Measurements from ENCODE around the gene ACTR1A. TPM values are rescaled to one million over a fixed set of nuclear protein-coding genes. Genes with fewer than 3 reads are reported as not detected.

Gene ACTR1A
- total RNA-seq, 1 experiment from 2014 or later, result 147 TPM

DNA sequence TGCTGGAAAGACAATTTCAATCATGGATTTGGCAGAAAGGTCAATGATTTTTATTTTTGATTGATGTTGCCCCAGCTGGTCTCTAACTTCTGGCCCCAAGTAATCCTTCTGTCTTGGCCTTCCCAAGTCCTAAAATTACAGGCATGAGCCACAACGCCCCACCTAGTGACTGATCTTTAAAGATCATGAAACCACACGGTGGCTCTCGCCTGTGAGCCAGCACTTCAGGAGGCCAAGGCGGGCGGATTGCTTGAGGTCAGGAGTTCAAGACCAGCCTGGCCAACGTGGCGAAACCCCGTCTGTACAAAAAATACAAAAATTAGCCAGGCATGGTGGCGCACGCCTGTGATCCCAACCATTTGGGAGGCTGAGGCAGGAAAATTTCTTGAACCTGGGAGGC, 38.5 kb downstream of the ACTR1A start:
- Histone ChIP-seq H3K27me3 (ENCODE audit: control insufficient read depth, insufficient read depth, low read length) (no peaks in the 10 kb centered on the region), H3K9me3 (ENCODE audit: control insufficient read depth, insufficient read depth, low read depth, low read length) (no peaks in the 10 kb centered on the region), H3K4me3 (ENCODE audit: low read depth in 2 of 2, low read length in 2 of 2) (no peak overlapping the region), H3K27ac (ENCODE audit: low read length) (no peak overlapping the region), H3K36me3 (ENCODE audit: control insufficient read depth, insufficient read depth, low read length) (peaks cover 3% of the 10 kb centered on the region; the same call in 1 of the 2 replicates), H3K4me1 (ENCODE audit: control insufficient read depth, insufficient read depth, low read length) (peaks cover 23% of the 10 kb centered on the region)
- BruUV-seq (replicated peaks), result no TSS peak
- TF ChIP-seq SIN3A (IDR thresholded peaks at IDR 0.05; ENCODE audit: borderline replicate concordance, insufficient read depth, low read depth, low read length) (no peak), POLR2AphosphoS5 (IDR thresholded peaks at IDR 0.05; ENCODE audit: low read depth, low read length) (no peak), TCF7L2 (IDR thresholded peaks at IDR 0.05; ENCODE audit: low read depth, low read length) (no peak)
- TF ChIP-seq, protein P1, sequence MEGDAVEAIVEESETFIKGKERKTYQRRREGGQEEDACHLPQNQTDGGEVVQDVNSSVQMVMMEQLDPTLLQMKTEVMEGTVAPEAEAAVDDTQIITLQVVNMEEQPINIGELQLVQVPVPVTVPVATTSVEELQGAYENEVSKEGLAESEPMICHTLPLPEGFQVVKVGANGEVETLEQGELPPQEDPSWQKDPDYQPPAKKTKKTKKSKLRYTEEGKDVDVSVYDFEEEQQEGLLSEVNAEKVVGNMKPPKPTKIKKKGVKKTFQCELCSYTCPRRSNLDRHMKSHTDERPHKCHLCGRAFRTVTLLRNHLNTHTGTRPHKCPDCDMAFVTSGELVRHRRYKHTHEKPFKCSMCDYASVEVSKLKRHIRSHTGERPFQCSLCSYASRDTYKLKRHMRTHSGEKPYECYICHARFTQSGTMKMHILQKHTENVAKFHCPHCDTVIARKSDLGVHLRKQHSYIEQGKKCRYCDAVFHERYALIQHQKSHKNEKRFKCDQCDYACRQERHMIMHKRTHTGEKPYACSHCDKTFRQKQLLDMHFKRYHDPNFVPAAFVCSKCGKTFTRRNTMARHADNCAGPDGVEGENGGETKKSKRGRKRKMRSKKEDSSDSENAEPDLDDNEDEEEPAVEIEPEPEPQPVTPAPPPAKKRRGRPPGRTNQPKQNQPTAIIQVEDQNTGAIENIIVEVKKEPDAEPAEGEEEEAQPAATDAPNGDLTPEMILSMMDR (IDR thresholded peaks at IDR 0.05), result no peak
- TF ChIP-seq, protein P2, sequence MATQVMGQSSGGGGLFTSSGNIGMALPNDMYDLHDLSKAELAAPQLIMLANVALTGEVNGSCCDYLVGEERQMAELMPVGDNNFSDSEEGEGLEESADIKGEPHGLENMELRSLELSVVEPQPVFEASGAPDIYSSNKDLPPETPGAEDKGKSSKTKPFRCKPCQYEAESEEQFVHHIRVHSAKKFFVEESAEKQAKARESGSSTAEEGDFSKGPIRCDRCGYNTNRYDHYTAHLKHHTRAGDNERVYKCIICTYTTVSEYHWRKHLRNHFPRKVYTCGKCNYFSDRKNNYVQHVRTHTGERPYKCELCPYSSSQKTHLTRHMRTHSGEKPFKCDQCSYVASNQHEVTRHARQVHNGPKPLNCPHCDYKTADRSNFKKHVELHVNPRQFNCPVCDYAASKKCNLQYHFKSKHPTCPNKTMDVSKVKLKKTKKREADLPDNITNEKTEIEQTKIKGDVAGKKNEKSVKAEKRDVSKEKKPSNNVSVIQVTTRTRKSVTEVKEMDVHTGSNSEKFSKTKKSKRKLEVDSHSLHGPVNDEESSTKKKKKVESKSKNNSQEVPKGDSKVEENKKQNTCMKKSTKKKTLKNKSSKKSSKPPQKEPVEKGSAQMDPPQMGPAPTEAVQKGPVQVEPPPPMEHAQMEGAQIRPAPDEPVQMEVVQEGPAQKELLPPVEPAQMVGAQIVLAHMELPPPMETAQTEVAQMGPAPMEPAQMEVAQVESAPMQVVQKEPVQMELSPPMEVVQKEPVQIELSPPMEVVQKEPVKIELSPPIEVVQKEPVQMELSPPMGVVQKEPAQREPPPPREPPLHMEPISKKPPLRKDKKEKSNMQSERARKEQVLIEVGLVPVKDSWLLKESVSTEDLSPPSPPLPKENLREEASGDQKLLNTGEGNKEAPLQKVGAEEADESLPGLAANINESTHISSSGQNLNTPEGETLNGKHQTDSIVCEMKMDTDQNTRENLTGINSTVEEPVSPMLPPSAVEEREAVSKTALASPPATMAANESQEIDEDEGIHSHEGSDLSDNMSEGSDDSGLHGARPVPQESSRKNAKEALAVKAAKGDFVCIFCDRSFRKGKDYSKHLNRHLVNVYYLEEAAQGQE (IDR thresholded peaks at IDR 0.05; ENCODE audit: insufficient read depth in 1 of 2, low read depth in 2 of 2, low read length in 1 of 2), result no peak
- intact Hi-C loops (cut with micrococcal nuclease; ENCODE audit: unreplicated experiment) (no loop called here), in situ Hi-C loops (cut with HindIII; ENCODE audit: low pct_unique_long_range_greater_than_20kb, low sequenced_read_pairs) (no loop called here)
- DNase-seq (ENCODE audit: low read depth, low spot score), result no peak
- no peak for ATAC-seq
- CTCF ChIA-PET, result no interaction called here
- POLR2A ChIA-PET, result no interaction called here

DNA sequence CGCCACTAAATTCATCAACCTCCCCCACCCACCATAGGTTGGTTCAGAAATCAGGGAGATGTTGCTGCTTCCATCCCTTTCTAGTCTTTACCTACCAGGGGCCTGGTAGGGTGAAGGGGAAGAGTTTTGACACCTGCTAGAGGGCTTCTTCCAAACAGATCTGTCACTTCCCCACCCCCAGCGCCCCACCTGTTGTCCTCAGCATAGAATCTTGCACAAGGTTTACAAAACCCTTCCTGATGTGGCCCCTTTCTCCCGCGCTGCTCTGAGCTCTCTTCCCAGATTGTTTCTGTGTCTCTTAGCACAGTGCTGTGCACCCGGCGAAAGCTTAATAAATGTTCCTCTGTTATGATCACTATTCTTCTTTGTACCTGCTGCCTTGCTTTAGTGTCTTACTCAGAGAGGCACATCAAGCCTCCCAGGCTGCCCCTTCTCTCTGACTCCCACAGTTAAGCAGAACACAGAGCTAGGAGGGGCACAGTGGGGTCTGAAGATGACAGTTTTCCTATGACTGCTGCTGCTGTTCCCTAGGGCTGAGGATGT, 39.9 kb downstream of the ACTR1A start:
- Histone ChIP-seq H3K36me3 (ENCODE audit: control insufficient read depth, insufficient read depth, low read length) (peaks cover 3% of the 10 kb centered on the region; the same call in 1 of the 2 replicates), H3K27me3 (ENCODE audit: control insufficient read depth, insufficient read depth, low read length) (no peaks in the 10 kb centered on the region), H3K4me1 (ENCODE audit: control insufficient read depth, insufficient read depth, low read length) (peaks cover 23% of the 10 kb centered on the region), H3K9me3 (ENCODE audit: control insufficient read depth, insufficient read depth, low read depth, low read length) (no peaks in the 10 kb centered on the region), H3K4me3 (ENCODE audit: low read depth in 2 of 2, low read length in 2 of 2) (peak overlapping the region; percentile 14 to 35; a peak in 3 of 4 replicates), H3K27ac (ENCODE audit: low read length) (no peak overlapping the region)
- TF ChIP-seq, protein P1 (IDR thresholded peaks at IDR 0.05), result no peak
- TF ChIP-seq POLR2AphosphoS5 (IDR thresholded peaks at IDR 0.05; ENCODE audit: low read depth, low read length) (no peak), TCF7L2 (IDR thresholded peaks at IDR 0.05; ENCODE audit: low read depth, low read length) (no peak), SIN3A (IDR thresholded peaks at IDR 0.05; ENCODE audit: borderline replicate concordance, insufficient read depth, low read depth, low read length) (no peak)
- TF ChIP-seq, protein P2 (IDR thresholded peaks at IDR 0.05; ENCODE audit: insufficient read depth in 1 of 2, low read depth in 2 of 2, low read length in 1 of 2), result no peak
- ATAC-seq, result 0 out of 2 replicates have a peak, but pooled peaks have one; percentile 2
- intact Hi-C loops (cut with micrococcal nuclease; ENCODE audit: unreplicated experiment) (no loop called here), in situ Hi-C loops (cut with HindIII; ENCODE audit: low pct_unique_long_range_greater_than_20kb, low sequenced_read_pairs) (no loop called here)
- POLR2A ChIA-PET, result interaction anchor here (0.6 kb wide), 2 partner anchors 12 to 20 kb away, joined by 3 read pairs; no protein-coding TSS in a partner anchor
- TSS peak; percentile 66 for BruUV-seq (replicated peaks)
- CTCF ChIA-PET, result no interaction called here
- no peak for DNase-seq (ENCODE audit: low read depth, low spot score)

All from Panc1 (cell line).